ENCODE data around the gene PHYHD1. TPM values are rescaled to one million over a fixed set of nuclear protein-coding genes. Genes with fewer than 3 reads are reported as not detected.

PHYHD1 gene
- total and polyA plus RNA-seq, 2 of the 13 experiments (the other 11 are each of a cell fraction or from before 2014, with no cell fraction given) = 10.6 to 25.3 TPM

GRCh38 chr9:128947277-128947526, 26.4 kb downstream of the PHYHD1 start (continued):
- TF ChIP-seq ZNF646 (CRISPR knock-in tag; IDR thresholded peaks at IDR 0.05) (no peak), NR2F2 (IDR thresholded peaks at IDR 0.05; ENCODE audit: borderline replicate concordance, low read depth) (no peak), ZNF709 (CRISPR knock-in tag; IDR thresholded peaks at IDR 0.05) (no peak), NCOA2 (CRISPR knock-in tag; IDR thresholded peaks at IDR 0.05) (no peak), CEBPZ (IDR thresholded peaks at IDR 0.05; ENCODE audit: low read length) (no peak), HINFP (CRISPR knock-in tag; IDR thresholded peaks at IDR 0.05; ENCODE audit: low read depth) (no peak), ZNF143 (CRISPR knock-in tag; IDR thresholded peaks at IDR 0.05) (no peak), PAXIP1 (CRISPR knock-in tag; conservative IDR thresholded peaks at IDR 0.05) (no peak), ZBTB33 (CRISPR knock-in tag; IDR thresholded peaks at IDR 0.05) (no peak), HES4 (CRISPR knock-in tag; IDR thresholded peaks at IDR 0.05; ENCODE audit: borderline replicate concordance) (no peak), JDP2 (CRISPR knock-in tag; IDR thresholded peaks at IDR 0.05; ENCODE audit: borderline replicate concordance) (no peak), PHF5A (CRISPR knock-in tag; IDR thresholded peaks at IDR 0.05; ENCODE audit: low read depth, unreplicated experiment) (no peak), ZNF337 (CRISPR knock-in tag; IDR thresholded peaks at IDR 0.05; ENCODE audit: borderline replicate concordance, low read depth) (no peak)
